NCI-H1930 (cell line): Measurements from ENCODE around the gene JAZF1.

ENCODE experiments used
- DNase-seq, 2 experiments: peaks; one replicate each; lab custom pipeline; 2025; lab: John Stamatoyannopoulos, UW

Gene JAZF1

GRCh38 chr7:28008911-28009310 is 171.7 kb downstream of the JAZF1 start:
- DNase-seq = no peak

DNA sequence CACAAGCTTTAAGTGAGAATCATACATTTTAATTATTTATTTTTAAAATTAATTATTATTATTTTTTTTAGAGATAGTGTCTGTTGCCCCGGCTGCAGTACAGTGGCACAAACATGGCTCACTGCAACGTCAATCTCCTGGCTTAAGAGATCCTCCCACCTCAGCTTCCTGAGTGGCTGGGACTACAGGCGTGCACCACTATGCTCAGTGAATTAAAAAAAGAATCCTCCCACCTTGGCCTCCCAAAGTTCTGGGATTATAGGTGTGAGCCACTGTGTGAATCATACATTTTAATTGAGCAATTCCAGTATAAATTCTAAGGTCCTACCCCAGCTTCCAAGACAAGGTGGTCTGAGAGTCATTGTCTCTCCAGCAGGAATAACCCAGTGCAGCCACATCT is 172.4 kb downstream of the JAZF1 start:
- no peak for DNase-seq

DNA sequence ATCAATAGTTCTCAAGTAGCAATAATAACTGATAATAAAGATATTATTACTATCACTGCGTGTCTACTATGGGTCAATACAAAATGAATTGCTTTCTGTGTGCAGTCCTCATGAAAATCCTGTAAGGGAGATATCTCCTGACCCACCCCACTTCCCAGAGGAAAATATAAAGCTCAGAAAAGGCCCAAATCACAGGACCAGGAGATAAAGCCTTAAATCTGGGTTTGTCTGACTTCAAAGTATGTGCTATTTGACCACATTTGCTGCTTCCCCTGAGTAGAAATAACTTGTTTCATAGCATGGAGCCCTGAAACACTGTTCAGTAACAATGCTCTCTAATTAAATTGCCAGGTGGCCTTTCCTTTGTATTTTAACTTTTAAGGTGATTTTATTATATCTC is 174.1 kb downstream of the JAZF1 start:
- no peak for DNase-seq

- DNase-seq = no peak
These were observed 174.8 kb downstream of the JAZF1 start for GRCh38 chr7:28005847-28006231.

- DNase-seq = no peak
These were observed 175.3 kb downstream of the JAZF1 start for GRCh38 chr7:28005075-28005846.

- no peak for DNase-seq
These were observed 177.2 kb downstream of the JAZF1 start for GRCh38 chr7:28003408-28003807.

DNA sequence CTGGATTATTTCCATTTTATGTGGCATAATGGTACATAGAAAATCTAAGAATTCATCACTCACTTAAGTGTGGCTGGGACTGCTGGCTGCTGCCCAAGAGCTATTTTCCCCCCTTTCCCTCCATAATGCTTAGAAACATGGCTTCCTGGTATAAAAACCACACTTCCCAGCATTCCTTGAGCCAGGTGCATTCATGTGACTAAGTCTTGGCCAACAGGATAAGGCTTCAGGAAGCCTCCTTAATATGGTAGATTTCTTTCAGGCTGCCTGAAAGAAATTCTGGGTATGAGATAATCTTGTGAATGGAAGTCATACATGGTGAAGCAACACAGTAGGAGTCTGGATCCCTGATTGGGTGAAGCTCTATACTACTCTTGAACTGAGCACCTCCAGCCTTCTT is 178.0 kb downstream of the JAZF1 start:
- DNase-seq = no peak

GRCh38 chr7:28001896-28002295 is 178.7 kb downstream of the JAZF1 start:
- no peak for DNase-seq

- DNase-seq = no peak
These were observed 180.8 kb downstream of the JAZF1 start for GRCh38 chr7:27999829-28000228.

GRCh38 chr7:27998382-27998781 is 182.2 kb downstream of the JAZF1 start:
- DNase-seq = no peak

GRCh38 chr7:27997188-27997707 is 183.3 kb downstream of the JAZF1 start:
- DNase-seq = no peak

DNA sequence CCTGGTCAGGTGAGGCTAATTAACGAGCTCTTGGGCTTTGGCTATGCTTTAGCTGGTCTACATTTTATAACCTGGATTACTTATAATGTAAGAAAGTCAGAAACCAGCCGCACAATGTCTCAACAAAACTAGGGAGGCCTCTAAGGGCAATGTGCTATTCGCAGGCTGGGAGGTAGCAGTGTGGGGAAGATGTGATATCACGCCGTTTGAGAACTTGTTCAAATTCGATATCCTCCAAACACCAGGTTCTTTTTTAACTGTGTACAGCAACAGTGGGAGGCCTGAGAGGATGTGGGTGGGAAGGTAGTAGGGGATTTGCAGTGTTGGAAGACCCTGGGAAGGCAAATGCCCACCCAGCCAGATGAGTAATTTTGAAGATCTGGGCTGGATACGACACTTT is 184.5 kb downstream of the JAZF1 start:
- DNase-seq = no peak

GRCh38 chr7:27995228-27995627 is 185.4 kb downstream of the JAZF1 start:
- DNase-seq = no peak

GRCh38 chr7:27994639-27995038 is 186.0 kb downstream of the JAZF1 start:
- no peak for DNase-seq

- no peak for DNase-seq
These were observed 187.7 kb downstream of the JAZF1 start for GRCh38 chr7:27992755-27993493.

GRCh38 chr7:27992097-27992496 is 188.5 kb downstream of the JAZF1 start:
- DNase-seq = no peak

GRCh38 chr7:27991006-27991528 is 189.5 kb downstream of the JAZF1 start:
- no peak for DNase-seq

DNA sequence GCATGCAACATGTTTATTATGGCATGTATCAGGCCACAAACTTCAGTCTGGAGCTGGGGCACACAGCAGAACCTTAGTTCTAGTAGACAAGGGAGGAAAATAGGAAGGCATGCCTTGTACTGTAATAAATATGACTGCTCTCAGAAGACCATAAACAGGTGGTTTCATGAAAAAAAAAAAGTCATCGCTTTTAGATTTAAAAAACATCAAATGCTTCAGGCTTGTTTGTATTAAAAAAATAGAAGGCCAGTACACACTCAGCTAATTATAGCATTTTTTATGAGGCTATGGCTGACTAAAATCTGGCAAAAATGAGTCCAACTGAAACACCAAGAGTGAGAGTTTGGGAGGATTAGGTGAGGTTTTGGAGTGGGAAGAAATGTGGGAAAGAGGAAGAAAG is 204.1 kb downstream of the JAZF1 start:
- DNase-seq = no peak

GRCh38 chr7:27973625-27974024 is 207.0 kb downstream of the JAZF1 start:
- DNase-seq = no peak

DNA sequence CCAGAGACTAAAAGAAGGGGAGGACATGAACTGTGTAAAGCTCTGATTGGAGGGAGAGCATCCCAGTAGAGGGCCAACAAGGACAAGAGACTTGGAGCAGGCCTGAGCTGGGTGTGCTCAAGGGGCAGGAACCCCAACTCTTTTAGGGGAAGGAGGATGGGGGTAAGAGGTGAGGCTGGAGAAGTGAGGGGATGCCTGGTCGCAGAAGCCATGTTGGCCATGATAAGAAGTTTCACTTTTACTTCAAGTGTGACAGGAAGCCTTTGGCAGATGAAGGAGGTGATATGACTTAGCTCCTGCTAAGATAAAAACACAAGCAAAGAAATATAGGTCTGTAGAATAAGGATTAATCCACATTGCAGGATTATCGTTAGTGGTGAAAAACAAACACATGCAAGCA is 208.3 kb downstream of the JAZF1 start:
- no peak for DNase-seq

- DNase-seq = no peak
These were observed 209.3 kb downstream of the JAZF1 start for GRCh38 chr7:27971171-27971812.

GRCh38 chr7:27970350-27970749 is 210.2 kb downstream of the JAZF1 start:
- DNase-seq = no peak

DNA sequence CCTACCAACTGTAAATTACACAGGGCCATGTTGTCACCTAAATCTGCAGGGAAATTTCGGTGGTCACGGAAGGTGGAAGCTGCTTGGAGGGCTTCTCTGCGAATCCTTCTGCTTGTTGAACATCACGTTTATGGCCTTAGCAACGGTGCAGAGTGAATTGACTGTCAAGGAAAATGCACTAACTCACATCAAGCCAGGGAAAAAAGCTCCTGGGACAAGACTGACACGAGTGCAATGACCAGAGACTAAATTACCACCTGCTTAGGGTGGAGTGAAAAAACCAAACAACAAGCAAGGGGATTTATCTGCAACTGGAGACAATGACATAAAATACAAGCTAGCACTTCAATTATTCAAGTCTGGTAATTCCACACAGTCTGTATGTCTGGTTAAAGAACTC is 211.2 kb downstream of the JAZF1 start:
- no peak for DNase-seq
